A172 (cell line): ENCODE data around the gene ASTN2. TPM values are rescaled to one million over a fixed set of nuclear protein-coding genes. Genes with fewer than 3 reads are reported as not detected.

Source experiments
- DNase-seq: peaks from one replicate; pipeline ENCODE4 v3.0.0-alpha.2; 2015; ENCODE audit warnings: low spot score
- total RNA-seq: library from RNA; depleted of rRNA; stranded (reverse); fragments of >200 nt; shearing (Covaris generic); gene quantifications from 2 replicates; pipeline ENCODE4 v1.2.3, GENCODE V29; 2014

The ASTN2 gene
- total RNA-seq, 1 experiment from 2014 or later, result 8.5 TPM

DNA sequence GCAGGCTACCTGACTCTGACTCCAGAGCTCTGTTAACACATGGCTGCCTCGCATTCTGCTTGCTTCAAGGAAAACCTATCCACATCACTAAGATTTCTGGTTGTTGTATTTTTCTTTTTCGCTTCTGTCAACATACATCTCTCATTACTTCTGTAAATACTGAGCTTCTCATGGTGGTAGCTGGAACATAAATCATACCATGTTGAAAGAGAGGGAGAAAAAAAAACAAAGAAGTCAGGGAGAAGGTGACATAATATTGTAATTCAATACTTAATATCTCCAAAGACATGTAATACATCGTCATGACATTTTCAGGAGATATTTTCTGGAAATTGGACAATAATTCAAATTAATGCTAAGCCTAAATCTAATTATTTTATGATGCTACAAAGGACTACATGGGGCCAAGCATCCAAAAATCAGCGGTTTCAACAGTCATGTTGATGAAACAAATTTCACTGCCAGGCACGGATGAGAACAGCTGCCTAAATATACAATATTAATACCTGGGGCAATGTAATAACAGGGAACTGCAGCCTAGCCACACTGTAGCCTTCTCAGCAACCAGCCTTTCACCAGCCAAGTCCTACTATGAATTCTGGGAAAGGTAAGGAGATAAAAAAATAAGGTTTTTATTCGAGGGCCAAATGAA lies 395.8 kb downstream of the ASTN2 start:
- DNase-seq, result no peak

GRCh38 chr9:117017414-117017985 lies 397.4 kb downstream of the ASTN2 start:
- no peak for DNase-seq

DNA sequence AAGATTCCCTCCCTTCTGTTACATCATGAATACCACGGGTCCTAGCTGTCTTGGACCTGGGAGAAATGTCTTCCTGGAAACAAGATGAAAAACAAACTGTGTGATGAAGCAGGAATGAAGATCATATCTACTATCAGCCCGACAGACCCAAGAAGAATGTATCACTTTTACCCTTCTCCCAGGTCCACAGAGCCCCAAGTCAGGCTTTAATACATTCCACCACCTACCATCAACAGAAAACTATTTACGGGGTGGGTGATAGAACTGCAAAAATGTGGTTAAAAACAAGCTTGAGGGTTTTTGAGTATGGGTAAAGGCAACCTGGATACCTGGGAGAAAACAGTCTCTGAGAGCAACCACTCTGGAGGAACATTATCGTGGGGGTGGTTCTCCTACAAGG lies 400.8 kb downstream of the ASTN2 start:
- DNase-seq, result no peak

DNA sequence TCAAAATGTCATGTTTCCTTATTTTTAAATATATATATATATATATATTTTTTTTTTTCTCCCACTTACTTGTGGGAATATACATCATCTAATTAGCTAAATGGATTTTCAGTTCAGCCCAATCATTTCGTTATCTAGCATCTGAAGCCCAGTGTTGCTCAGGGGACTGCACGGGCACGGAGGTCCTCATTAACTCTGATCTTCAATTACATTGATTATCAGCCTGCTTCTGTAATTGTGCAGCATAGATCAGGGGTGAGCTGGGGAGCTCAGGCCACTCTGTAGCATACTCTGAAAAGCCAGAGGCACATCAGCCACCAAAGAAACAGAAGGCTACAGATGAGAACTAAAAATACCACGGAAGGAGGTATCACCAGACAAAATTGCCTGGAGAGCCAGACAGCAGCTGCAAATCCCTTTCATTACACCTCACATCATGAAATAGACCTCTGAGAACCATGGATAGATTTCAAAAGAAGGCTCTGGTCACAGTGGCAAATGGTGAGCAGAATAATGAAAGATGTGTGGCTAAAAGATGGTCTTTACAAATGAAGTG lies 401.3 kb downstream of the ASTN2 start:
- no peak for DNase-seq

DNA sequence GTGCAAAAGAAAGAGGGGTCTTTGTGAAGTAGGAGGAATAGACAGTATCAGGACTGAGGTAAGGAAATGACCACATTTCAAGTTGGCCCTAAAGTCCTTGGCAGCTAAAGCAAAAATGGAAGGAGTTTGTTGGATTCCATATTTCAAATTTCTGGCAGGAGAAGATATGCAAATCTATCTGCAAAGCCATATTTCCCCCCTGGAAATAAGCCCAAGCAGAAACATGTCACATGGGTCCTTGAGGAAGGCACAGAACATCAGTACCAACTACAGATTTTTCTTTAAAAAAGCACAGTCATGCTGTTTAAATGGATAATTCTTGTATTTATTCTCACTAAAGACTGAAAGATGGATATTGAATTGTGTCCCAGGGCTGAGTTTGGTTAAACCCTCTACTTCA lies 404.8 kb downstream of the ASTN2 start:
- DNase-seq, result no peak

DNA sequence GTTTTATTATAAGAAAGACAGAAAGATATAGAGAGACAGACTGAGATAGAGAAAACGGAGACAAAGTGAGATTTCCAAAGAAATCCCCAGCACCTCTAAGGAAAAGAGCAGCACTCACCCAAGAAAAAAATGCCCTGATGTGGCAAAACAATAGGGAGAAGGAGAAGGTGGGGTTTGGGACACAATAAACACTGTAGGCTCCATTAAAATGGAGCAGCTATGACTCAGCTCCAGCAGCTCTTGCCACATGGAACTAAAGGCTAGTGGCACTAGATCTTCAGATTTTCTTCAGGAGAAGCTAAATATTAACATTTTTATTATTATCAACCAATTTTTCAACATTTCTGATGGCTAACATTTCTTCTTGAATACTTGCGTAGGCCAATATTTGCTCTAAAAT lies 406.0 kb downstream of the ASTN2 start:
- no peak for DNase-seq

- no peak for DNase-seq
These were observed 406.4 kb downstream of the ASTN2 start for GRCh38 chr9:117008461-117008860.

- DNase-seq, result no peak
These were observed 412.2 kb downstream of the ASTN2 start for GRCh38 chr9:117002686-117003085.

GRCh38 chr9:117000834-117001233 lies 414.0 kb downstream of the ASTN2 start:
- DNase-seq, result no peak

DNA sequence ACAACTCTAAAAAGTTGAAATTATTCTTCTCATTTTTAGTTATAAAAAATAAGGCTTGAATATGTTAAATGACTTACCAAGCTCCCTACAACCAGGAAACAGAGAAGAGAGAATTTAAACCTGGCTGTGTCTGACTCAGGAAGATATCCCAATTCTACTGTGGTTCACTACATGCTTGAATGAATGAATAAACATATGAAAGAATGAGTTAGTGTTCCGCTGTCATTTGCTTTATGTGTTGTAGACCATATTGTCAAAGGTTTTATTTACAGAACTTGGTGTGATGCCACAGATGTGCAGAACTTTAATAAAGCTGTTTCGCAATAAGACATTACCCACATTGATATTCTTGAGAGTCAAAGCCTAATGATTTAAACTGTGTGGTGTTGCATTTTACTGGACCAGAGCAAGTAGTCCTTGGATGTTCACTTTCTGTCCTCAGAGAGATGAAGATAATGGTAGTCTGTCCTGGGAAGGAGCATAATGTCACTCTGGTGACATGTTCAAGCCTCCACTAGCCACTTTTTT lies 414.6 kb downstream of the ASTN2 start:
- no peak for DNase-seq

- peak; percentile 18 for DNase-seq
These were observed 416.6 kb downstream of the ASTN2 start for GRCh38 chr9:116998305-116998704.

DNA sequence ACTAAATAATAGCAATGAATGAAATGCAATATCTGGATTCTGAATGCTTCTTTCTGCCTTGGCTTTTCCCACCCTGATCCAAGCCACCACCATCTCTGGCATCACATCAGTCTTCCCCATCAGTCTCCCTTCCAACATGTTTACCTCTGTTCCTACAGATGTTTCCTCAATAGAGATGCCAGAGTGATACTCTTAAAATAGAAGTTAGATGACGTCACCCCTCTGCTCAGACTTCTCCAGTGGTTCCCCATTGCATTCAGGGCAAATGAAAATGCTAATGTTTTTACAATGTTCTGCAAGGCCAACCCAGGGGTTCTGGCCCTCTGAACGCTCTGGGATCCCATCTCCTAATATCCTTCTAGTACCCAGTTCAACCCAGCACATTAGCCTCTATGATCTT lies 422.0 kb downstream of the ASTN2 start:
- DNase-seq, result no peak

DNA sequence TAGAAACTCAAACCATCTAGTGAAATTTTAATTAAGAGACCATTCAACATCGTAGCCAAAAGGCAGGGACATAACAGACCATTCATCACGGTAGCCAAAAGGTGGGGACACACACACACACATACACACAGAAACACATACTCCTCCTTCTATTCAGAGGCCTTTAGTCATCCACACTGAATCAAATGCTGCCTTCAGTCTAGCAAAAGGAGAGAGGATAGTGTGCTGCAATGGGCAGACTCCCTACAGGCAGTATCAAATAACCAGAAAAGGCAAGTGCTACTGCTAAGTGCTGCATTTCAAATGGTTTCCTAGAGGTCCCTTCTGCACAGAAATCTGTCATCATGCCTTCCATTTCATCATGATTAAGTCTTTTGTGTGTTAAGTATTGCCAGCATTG lies 423.8 kb downstream of the ASTN2 start:
- no peak for DNase-seq

- no peak for DNase-seq
These were observed 424.3 kb downstream of the ASTN2 start for GRCh38 chr9:116990592-116990991.

- DNase-seq, result no peak
These were observed 427.0 kb downstream of the ASTN2 start for GRCh38 chr9:116987721-116988485.

GRCh38 chr9:116986015-116986414 lies 428.8 kb downstream of the ASTN2 start:
- DNase-seq, result no peak

- no peak for DNase-seq
These were observed 429.3 kb downstream of the ASTN2 start for GRCh38 chr9:116985596-116985995.

- no peak for DNase-seq
These were observed 430.7 kb downstream of the ASTN2 start for GRCh38 chr9:116984111-116984510.

DNA sequence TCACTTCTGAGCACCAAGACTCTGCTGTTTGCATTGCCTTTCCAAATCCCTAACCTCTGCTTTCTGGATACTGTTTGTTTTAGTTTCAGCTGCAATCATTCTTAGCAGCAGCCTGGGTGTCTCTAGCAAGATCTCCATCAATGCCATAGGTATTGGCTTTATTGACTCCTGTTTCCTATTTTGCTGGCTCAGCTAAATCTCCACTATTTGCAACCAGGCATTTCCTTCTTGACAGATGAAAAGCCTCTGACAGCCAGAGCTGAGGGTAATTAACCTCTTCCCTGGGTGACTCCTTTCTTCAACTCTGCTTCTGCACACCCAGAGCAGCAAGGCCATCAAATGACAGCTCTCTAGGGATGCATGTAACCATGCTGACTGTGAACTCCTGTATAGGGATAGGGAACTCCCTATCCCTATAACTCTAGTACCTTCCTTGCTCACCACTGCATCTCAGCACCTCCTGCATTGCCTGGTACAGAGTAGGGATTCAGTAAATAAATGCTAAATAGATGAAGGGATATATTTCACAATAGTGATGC lies 434.2 kb downstream of the ASTN2 start:
- no peak for DNase-seq

GRCh38 chr9:116979456-116979855 lies 435.4 kb downstream of the ASTN2 start:
- DNase-seq, result peak; percentile 22

DNA sequence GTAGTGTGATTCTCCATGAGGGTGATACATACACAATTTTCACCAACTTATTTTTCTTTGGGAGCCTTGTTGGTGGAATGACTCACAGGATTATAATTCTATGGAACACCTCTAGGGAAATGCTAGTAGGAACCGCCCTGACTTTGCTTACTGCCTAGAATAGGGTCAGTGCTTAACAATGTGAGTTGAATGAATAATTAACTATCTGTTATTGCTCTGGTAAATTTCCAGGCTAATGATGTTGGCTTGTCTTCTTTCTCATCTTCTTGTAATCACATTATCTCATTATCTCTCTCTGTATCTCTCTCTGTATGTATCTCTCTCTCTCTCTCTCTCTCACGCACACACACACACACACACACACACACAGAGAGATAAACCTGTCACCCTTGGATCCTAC lies 436.7 kb downstream of the ASTN2 start:
- no peak for DNase-seq

DNA sequence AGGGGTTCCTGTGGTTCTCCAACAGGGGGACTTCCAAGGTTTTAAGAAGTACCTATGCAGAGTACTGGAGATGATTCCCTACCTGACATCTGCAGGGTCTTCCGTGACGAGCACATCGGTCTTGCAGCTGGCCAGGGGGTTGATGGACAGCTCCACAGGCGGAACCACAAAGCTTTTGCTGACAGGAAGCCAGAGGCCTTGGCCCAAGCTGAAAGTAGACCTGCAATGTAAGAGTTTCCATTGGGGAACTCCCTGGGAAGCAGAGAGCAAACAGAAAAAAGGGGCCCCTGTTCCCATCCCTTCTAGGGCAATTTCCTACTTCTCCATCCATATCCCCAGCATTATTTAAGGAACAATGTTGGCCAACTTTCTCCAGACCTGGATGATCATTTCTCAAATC lies 439.7 kb downstream of the ASTN2 start:
- no peak for DNase-seq
